ENCODE results near the gene CDA. TPM values are rescaled to one million over a fixed set of nuclear protein-coding genes. Genes with fewer than 3 reads are reported as not detected.
A peak's percentile ranks its signal among the peaks of the same experiment; 100 is the strongest.

Gene CDA
- total and polyA plus RNA-seq, 9 of the 15 experiments (the other 6 are each of a cell fraction or from before 2014, with no cell fraction given), result not detected

DNA sequence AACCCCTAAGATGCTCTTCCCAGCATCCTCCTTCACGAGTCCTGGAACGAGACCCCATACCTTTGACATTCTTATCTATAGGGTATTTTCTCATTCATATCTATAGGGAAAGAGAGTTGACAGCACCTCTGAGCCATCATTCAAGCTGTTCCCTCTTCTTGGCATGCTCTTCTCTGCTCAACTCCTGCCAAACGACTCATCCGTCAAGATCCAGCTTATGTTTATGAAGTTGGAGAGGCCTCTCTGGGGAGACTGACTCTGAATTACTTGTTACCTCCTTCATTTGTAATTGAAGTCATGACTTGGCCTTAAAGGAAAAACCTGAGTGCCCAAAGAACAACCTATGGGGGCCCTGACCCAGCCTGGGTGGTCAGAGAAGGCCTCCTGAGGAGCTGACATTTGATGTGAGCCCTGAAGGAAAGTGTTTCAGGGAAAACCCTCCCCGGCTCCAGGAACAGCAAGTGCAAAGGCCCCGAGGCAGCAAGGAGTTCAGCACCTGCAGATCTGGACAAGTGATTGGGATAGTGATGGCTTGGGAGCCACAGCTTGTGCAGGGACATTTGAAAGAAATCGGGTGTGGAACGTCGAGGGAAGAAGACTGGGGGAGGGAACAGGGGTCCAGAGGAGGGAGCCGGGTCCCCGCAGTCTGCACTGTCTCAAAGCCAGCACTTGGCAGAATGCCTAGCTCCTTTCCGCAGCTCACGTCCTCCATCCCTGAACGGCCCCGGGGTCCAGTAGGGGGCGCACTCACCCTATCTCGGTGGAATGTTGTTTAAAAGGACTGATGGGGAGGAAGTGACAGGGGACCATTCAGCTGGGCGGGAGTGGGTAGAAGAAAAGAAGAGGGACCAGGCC, 14.0 kb upstream of the CDA start (continued):
- TF ChIP-seq KDM4B (IDR thresholded peaks at IDR 0.05; ENCODE audit: borderline replicate concordance in 2 of 2, low read depth in 1 of 2) (no peak), ZNF121 (CRISPR knock-in tag; conservative IDR thresholded peaks at IDR 0.05) (no peak), HOMEZ (CRISPR knock-in tag; IDR thresholded peaks at IDR 0.05) (no peak), ZNF124 (CRISPR knock-in tag; IDR thresholded peaks at IDR 0.05) (no peak), KLF13 (tag; IDR thresholded peaks at IDR 0.05; ENCODE audit: borderline replicate concordance, low read depth) (0 out of 2 replicates have a peak, but pooled peaks have one; percentile 15), CBFA2T3 (IDR thresholded peaks at IDR 0.05) (no peak), NCOA6 (IDR thresholded peaks at IDR 0.05) (no peak), KDM1A (IDR thresholded peaks at IDR 0.05) (peak; percentile 62 to 77; a peak in 1 of 4 replicates), NCOR1 (IDR thresholded peaks at IDR 0.05) (no peak), MTF1 (CRISPR knock-in tag; IDR thresholded peaks at IDR 0.05; ENCODE audit: borderline replicate concordance) (no peak), ZSCAN29 (IDR thresholded peaks at IDR 0.05) (no peak), FOXK2 (conservative IDR thresholded peaks at IDR 0.05 in 1 of 2, IDR thresholded peaks at IDR 0.05 in 1 of 2; ENCODE audit: low read depth in 2 of 2) (no peak), HIVEP1 (CRISPR knock-in tag; IDR thresholded peaks at IDR 0.05) (no peak), RNF2 (IDR thresholded peaks at IDR 0.05) (no peak), ZNF785 (CRISPR knock-in tag; IDR thresholded peaks at IDR 0.05) (no peak), RBM22 (IDR thresholded peaks at IDR 0.05; ENCODE audit: low read depth, low read length, poor library complexity, severe bottlenecking) (no peak), BRCA1 (IDR thresholded peaks at IDR 0.05) (no peak), BRCA1 (CRISPR knock-in tag; IDR thresholded peaks at IDR 0.05) (no peak), MYBL2 (IDR thresholded peaks at IDR 0.05; ENCODE audit: low read depth) (no peak), MYBL2 (CRISPR knock-in tag; IDR thresholded peaks at IDR 0.05; ENCODE audit: borderline replicate concordance) (no peak)
- TF ChIP-seq, protein P1, sequence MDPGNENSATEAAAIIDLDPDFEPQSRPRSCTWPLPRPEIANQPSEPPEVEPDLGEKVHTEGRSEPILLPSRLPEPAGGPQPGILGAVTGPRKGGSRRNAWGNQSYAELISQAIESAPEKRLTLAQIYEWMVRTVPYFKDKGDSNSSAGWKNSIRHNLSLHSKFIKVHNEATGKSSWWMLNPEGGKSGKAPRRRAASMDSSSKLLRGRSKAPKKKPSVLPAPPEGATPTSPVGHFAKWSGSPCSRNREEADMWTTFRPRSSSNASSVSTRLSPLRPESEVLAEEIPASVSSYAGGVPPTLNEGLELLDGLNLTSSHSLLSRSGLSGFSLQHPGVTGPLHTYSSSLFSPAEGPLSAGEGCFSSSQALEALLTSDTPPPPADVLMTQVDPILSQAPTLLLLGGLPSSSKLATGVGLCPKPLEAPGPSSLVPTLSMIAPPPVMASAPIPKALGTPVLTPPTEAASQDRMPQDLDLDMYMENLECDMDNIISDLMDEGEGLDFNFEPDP (CRISPR knock-in tag; IDR thresholded peaks at IDR 0.05), result no peak
- TF ChIP-seq, protein P2, sequence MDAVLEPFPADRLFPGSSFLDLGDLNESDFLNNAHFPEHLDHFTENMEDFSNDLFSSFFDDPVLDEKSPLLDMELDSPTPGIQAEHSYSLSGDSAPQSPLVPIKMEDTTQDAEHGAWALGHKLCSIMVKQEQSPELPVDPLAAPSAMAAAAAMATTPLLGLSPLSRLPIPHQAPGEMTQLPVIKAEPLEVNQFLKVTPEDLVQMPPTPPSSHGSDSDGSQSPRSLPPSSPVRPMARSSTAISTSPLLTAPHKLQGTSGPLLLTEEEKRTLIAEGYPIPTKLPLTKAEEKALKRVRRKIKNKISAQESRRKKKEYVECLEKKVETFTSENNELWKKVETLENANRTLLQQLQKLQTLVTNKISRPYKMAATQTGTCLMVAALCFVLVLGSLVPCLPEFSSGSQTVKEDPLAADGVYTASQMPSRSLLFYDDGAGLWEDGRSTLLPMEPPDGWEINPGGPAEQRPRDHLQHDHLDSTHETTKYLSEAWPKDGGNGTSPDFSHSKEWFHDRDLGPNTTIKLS (IDR thresholded peaks at IDR 0.05; ENCODE audit: borderline replicate concordance, low read depth), result no peak
- TF ChIP-seq, protein P3, sequence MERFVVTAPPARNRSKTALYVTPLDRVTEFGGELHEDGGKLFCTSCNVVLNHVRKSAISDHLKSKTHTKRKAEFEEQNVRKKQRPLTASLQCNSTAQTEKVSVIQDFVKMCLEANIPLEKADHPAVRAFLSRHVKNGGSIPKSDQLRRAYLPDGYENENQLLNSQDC (CRISPR knock-in tag; IDR thresholded peaks at IDR 0.05), result no peak
